ENCODE data around the gene SYCP1.
"Not testable (repeated sequence)": the region's sequence is repeated elsewhere in the genome, so short reads cannot be mapped to it uniquely, and the experiment has no call there.

The SYCP1 gene

DNA sequence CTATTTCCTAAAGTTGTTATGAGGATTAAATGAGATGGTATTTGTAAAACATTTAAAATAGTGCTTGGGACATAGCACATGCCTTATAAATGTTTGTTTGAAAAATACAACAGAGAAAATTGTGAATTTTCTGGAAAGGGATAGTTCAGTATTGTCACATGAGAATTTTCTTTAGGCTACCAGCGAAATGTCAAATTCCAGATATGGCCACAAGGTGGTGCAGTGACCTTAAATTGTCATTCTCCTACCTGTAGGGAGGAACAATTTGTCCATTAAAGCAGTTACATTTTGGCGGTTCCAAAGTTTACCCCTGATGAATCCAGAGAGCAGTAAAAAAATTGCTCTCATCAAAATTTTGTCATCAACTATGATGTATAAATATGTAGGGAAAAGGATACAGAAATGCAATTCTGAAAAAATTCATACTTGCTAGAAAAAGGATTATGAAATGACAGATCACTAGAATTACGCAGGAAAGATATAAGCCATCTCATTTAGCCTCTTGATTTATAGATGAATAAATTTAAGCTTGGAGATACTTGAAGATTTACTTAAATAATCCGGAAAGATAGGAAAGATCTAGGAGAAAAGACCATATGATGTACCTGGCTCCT lies 124.7 kb downstream of the SYCP1 start:
- peak; percentile 51 for DNase-seq

DNA sequence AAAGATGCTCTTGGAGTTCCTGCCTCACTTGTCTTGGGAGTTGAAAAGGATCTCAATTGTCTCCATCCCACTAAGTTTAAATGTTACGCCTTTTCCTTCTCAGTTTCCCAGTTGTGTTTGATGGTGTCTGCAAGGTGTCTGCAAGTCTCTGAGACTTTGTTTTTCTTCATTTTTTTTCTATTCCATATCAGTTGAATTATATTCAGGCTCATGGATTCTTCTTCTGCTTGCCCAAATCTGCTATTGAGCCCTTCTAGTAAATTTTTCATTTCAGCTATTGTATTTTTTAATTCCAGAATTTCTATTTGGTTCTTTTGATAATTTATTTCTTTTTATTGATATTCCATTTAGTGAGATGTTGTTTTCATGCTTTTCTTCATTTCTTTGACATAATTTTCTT lies 127.6 kb downstream of the SYCP1 start:
- DNase-seq = no peak

GRCh38 chr1:114986286-114986685 lies 131.6 kb downstream of the SYCP1 start:
- DNase-seq = no peak

- DNase-seq = no peak
Observed at GRCh38 chr1:114988095-114988494, 133.4 kb downstream of the SYCP1 start.

- DNase-seq = no peak
Observed at GRCh38 chr1:114997510-114998289, 143.0 kb downstream of the SYCP1 start.

DNA sequence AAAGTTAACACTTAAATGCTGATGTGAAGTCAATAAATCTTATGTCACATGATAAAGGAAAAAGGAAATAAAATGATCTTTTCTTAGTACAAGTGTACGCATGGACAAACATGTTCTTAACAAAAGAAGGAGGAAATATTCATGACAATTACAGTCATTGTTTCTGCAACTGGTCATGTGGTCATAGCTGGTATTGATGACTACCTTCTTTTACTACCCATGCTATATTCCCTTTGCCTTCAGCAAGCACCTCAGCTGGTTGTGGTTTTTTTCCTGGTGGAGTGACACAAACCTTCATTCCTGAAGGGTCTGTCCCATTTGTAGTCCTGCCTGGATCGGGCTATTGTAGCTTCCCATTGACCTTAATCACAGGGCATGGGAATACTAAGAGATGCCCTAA lies 151.5 kb downstream of the SYCP1 start:
- no peak for DNase-seq

GRCh38 chr1:115012006-115012405 lies 157.3 kb downstream of the SYCP1 start:
- no peak for DNase-seq

DNA sequence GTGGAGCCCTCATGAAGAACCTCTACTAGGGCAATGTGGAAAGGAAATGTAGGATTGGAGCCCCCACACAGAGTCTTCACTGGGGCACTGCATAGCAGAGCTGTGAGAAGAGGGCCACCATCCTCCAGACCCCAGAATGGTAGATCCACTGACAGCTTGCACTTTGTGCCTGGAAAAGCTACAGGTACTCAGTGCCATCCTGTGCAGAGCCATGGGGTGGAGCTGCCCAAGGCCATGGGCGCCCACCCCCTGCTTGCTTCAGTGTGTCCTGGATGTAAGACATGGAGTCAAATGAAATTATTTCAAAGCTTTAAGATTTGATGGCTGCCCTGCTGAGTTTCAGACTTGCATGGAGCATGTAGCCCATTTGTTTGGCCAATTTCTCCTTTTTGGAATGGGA lies 157.8 kb downstream of the SYCP1 start:
- DNase-seq = no peak

- no peak for DNase-seq
Observed at GRCh38 chr1:115013792-115014191, 159.1 kb downstream of the SYCP1 start.

DNA sequence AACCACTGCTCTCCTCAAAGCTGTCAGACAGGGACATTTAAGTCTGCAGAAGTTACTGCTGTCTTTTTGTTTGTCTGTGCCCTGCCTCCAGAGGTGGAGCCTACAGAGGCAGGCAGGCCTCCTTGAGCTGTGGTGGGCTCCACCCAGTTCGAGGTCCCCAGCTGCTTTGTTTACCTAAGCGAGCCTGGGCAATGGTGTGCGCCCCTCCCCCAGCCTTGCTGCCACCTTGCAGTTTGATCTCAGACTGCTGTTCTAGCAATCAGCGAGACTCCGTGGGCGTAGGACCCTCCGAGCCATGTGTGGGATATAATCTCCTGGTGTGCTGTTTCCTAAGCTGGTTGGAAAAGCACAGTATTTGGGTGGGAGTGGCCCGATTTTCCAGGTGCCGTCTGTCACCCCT lies 164.9 kb downstream of the SYCP1 start:
- DNase-seq = not testable (repeated sequence)

DNA sequence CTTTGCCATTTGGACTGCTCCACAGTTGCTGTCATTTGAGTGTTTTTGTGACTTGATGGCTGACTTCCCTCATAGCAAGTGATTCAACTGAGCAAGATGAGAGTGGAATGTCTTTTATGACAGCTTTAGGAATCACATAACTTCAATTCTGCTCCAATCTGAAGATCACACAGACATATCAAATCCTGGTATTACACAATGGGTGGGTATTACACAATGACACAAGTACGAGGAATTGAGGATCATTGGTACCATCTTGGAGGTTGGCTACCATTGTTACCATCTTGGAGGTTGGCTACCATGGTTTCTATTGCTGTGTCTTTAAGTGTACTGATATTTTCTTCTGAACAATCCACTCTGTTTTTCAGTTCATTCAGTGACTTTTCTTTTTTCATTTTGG lies 166.5 kb downstream of the SYCP1 start:
- DNase-seq = no peak

DNA sequence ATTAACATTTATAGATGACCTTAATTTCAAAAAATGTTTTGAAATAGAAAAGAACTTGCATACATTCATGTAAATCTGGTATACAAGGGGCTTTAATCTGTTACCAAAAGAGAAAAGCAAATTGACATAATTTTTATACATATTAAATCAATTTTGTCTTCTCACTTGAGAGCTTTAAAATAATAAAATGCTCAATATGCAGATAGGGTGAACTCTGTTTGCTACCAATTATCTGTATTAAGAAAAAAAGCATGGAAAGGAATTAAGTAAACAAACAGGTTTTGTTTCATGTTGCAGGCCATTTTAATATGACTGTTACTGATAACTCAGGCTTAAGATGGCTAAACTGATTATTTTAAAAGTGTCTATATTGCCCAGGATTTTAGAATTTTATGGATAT lies 168.9 kb downstream of the SYCP1 start:
- no peak for DNase-seq

- DNase-seq = no peak
Observed at GRCh38 chr1:115029526-115029925, 174.9 kb downstream of the SYCP1 start, which contains the start of gene TSHB. Gene TSHB (plus strand): TSS chr1:115029826. CDS start chr1:115033363, 3,537 bp downstream.

GRCh38 chr1:115031595-115031994 lies 176.9 kb downstream of the SYCP1 start:
- DNase-seq = no peak

DNA sequence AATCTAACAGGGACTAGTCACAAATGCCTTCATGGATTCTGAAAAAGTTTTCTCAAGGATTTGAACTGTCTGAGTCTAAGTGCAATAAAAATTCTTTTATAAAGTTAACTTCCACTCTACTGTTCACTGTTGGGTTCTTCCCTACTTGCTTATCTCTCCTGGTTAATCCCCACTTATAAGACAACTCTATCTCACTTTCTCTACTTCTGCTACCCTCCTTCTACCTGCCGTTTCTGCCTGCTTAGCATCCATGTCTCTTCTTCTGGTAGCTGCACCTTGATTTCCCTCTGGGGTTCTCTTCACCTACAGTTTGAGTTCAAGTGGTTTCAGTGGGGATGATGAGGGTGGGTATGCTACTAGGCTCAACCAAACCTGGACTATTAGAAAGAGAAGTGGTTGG lies 181.0 kb downstream of the SYCP1 start:
- DNase-seq = no peak

DNA sequence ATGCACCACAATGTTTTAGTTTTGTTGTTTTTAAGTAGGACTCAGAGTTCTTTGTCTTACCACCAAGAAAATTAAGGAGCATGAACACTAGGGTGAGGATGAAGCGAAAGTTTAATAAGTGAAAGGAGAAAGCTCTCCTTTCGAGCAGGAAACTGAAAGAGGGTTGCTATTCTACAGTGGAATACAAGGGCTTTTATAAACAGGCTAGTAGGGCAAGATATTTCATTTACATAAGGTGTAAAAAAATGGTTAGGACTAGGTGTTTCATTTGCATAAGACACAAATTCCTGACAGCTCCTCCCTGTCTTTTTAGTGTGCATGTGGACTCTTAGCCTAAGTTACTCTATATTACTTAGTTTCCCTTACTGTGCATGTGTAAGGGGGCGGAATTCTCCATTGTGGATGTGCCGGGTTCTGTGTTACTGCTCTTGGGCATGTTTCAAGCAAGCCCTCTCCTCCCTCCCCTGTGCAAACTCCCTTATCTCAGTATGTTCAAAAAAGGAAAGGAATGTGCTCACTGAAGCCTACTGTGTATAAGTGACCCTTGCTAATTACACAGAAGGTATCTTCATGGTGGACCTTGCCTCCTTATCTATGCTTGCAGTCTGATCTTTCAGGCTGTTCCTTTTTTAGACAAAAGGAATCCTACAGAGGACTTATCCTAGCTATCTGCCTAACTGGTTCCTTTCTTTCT lies 182.3 kb downstream of the SYCP1 start:
- DNase-seq = no peak

GRCh38 chr1:115040501-115040900 lies 185.8 kb downstream of the SYCP1 start:
- no peak for DNase-seq

GRCh38 chr1:115041654-115042053 lies 187.0 kb downstream of the SYCP1 start:
- no peak for DNase-seq

Data from CD4-positive, alpha-beta T cell treated with Interleukin-15 for 1 hour (primary cell).